DND-41 (cell line): ENCODE data around the gene B3GNT8.

Experiments used
- CTCF ChIP-seq: IDR thresholded peaks from 2 replicates; pipeline ENCODE4 v1.5.1; 2012; ENCODE audit warnings: borderline replicate concordance, low read length, moderate library complexity, mild to moderate bottlenecking; ENCODE audit not compliant: poor library complexity, severe bottlenecking; ENCODE audit errors: extremely low read depth
- EZH2 ChIP-seq: IDR thresholded peaks from 3 replicates; pipeline ENCODE4 v1.6.1; 2012; ENCODE audit warnings: borderline replicate concordance, low read depth, mild to moderate bottlenecking, moderate library complexity, low read length, inconsistent platforms; ENCODE audit not compliant: severe bottlenecking

GRCh38 chr19:41377977-41378709 lies 49.0 kb downstream of the B3GNT8 start:
- TF ChIP-seq EZH2 (no peak), CTCF (no peak)
